ENCODE data around the gene PPP4R4. TPM values are rescaled to one million over a fixed set of nuclear protein-coding genes. Genes with fewer than 3 reads are reported as not detected.

PPP4R4 gene
- total and polyA plus RNA-seq, 10 donors = 0.05 to 0.94 (median 0.13) TPM; not detected in 3

GRCh38 chr14:94291159-94291905 is 117.2 kb downstream of the PPP4R4 start:
- intact Hi-C loops (cut with DNase I; ENCODE audit: low total_unique reads) = no loop called here
- no peak for TF ChIP-seq POLR2AphosphoS5 (IDR thresholded peaks at IDR 0.05)
- TF ChIP-seq POLR2A (IDR thresholded peaks at IDR 0.05) = no peak
- TF ChIP-seq CTCF (IDR thresholded peaks at IDR 0.05 in 8 of 11, conservative IDR thresholded peaks at IDR 0.05 in 3 of 11) = no peak
- Histone ChIP-seq H3K4me3 (no peak overlapping the region), H3K27me3 (replicated peaks in 1 of 7) (peaks cover 0 to 9% (median 0%) of the 10 kb centered on the region in 7 donors), H3K4me1 (no peaks in the 10 kb centered on the region), H3K9me3 (no peaks in the 10 kb centered on the region), H3K27ac (no peak overlapping the region), H3K36me3 (no peaks in the 10 kb centered on the region)
- DNase-seq = no peak
- WGBS, 5 donors = 70 to 84% (median 83%) methylated on average over 9 to 13 of the region's 13 CpGs

DNA sequence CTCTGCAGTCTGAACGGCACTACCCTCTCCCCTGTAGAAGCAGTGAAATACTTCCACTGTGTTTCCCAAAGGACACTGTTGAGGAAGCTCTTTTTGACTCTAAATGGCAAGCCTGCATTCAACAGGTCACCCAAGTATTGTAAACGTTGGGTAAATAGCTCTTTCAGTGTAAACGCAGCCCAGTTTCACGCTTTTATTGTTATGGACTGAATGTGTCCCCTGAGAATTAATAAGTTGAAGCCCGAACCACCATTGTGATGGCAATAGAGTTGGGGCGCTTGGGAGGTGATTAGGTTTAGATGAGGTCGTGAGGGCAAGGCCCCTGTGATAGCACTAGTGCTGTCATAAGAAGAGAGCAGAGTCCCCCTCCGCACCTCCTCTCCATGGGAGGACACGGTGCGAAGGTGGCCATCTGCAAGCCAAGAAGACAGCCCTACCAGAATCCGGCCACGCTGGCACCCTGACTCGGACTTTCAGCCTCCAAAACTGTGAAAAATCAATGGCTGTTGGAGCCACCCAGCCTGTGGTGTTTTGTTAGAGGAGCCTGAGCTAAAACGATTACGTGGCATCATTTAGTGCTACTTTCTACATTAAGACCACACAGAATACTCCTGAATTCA is 117.9 kb downstream of the PPP4R4 start:
- no peaks in the 10 kb centered on the region for H3K4me1 ChIP-seq
- H3K4me3 ChIP-seq = no peak overlapping the region
- 81 to 85% (median 82%) methylated on average over 14 to 15 of the region's 15 CpGs for WGBS, 5 donors
- no peaks in the 10 kb centered on the region for H3K36me3 ChIP-seq
- no peak overlapping the region for H3K27ac ChIP-seq
- TF ChIP-seq POLR2AphosphoS5 (IDR thresholded peaks at IDR 0.05) = no peak
- no peak for TF ChIP-seq CTCF (IDR thresholded peaks at IDR 0.05 in 8 of 11, conservative IDR thresholded peaks at IDR 0.05 in 3 of 11)
- TF ChIP-seq POLR2A (IDR thresholded peaks at IDR 0.05) = no peak
- no peaks in the 10 kb centered on the region for H3K9me3 ChIP-seq
- no peak for DNase-seq
- intact Hi-C loops (cut with DNase I; ENCODE audit: low total_unique reads) = no loop called here
- H3K27me3 ChIP-seq (replicated peaks in 1 of 7) = peaks cover 0 to 9% (median 0%) of the 10 kb centered on the region in 7 donors

DNA sequence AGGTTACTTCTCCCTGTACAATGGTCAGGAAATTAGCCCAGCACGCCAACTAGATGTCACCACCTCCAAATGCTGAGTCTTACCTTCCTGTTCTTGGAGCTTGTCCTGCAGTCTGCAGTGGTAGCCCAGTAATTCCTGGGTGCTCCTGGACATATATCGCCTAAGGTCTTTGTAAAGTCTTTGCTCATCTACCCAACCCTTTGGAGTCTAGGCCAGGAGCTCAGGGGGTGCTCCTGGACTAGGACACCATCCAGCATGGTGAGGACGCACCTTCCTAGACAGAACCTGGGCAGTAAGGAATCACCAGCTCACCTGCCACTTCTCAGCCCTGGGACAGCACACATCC is 118.4 kb downstream of the PPP4R4 start:
- TF ChIP-seq POLR2A (IDR thresholded peaks at IDR 0.05) (no peak), POLR2AphosphoS5 (IDR thresholded peaks at IDR 0.05) (no peak), CTCF (IDR thresholded peaks at IDR 0.05 in 8 of 11, conservative IDR thresholded peaks at IDR 0.05 in 3 of 11) (no peak)
- intact Hi-C loops (cut with DNase I; ENCODE audit: low total_unique reads) = no loop called here

DNA sequence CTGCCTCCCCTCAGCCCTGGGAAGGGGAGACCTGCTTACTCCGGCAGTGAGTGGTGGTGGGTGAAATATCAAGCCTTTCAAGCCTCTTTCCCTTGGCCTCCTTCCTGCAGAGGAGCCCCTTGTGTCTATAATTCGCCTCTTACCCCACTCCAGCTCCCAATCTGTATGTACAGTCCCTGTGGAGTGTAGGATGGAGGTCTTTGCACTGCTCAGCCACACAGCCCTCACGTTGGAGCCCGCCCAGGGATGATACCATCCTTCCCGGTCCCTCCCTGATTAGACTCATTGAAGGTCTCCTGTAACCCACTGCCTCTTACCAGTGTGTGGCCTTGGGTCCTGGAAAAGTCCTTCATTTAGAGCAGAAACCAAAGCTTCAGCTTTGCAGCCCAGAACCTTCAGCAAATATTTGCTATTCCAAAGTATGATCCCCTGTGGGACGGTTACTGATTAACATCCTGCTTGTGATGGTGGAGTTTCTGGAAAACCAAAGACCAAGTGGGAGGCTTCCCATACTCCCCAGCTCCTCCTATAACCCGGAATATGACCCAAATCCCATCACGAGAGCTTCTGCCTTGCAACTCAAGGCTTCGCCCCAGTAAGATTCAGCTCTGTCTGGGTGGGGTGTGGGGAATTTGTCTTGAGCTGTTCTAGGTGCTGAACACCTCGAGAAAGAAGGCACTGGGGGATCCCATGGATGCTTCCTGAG is 118.9 kb downstream of the PPP4R4 start, which contains the start of gene SERPINA10:
Gene SERPINA10, minus strand, starts transcription at position 397 of the 706 bp plus-strand sequence. CDS start 2,675 bp downstream, outside the sequence.
- TF ChIP-seq CTCF (IDR thresholded peaks at IDR 0.05 in 8 of 11, conservative IDR thresholded peaks at IDR 0.05 in 3 of 11) = no peak
- TF ChIP-seq POLR2AphosphoS5 (IDR thresholded peaks at IDR 0.05) = no peak
- no peak for TF ChIP-seq POLR2A (IDR thresholded peaks at IDR 0.05)
- H3K4me3 ChIP-seq = no peak within 1 kb of the TSS
- H3K27ac ChIP-seq = no peak within 1 kb of the TSS
- H3K9me3 ChIP-seq = no peaks in the 10 kb centered on the region
- intact Hi-C loops (cut with DNase I; ENCODE audit: low total_unique reads) = no loop called here
- H3K4me1 ChIP-seq = no peaks in the 10 kb centered on the region
- H3K36me3 ChIP-seq = no peaks in the 10 kb centered on the region
- H3K27me3 ChIP-seq (replicated peaks in 1 of 7) = peaks cover 0 to 9% (median 0%) of the 10 kb centered on the region in 7 donors
- DNase-seq = no peak
- WGBS, 5 donors = 67 to 79% (median 74%) methylated on average over 10 of the region's 10 CpGs

More for the DNA sequence above, 118.4 kb downstream of the PPP4R4 start:
- no peak overlapping the region for H3K4me3 ChIP-seq
- no peaks in the 10 kb centered on the region for H3K9me3 ChIP-seq
- DNase-seq = no peak
- peaks cover 0 to 9% (median 0%) of the 10 kb centered on the region in 7 donors for H3K27me3 ChIP-seq (replicated peaks in 1 of 7)
- WGBS, 5 donors = 80 to 93% (median 87%) methylated on average over 3 of the region's 3 CpGs
- H3K4me1 ChIP-seq = no peaks in the 10 kb centered on the region
- no peak overlapping the region for H3K27ac ChIP-seq
- H3K36me3 ChIP-seq = no peaks in the 10 kb centered on the region

All from spleen (tissue), 11 donors.